ENCODE results near the gene CNTN4. TPM values are rescaled to one million over a fixed set of nuclear protein-coding genes. Genes with fewer than 3 reads are reported as not detected.

The CNTN4 gene
- total RNA-seq, 1 donor = 0.09 TPM

DNA sequence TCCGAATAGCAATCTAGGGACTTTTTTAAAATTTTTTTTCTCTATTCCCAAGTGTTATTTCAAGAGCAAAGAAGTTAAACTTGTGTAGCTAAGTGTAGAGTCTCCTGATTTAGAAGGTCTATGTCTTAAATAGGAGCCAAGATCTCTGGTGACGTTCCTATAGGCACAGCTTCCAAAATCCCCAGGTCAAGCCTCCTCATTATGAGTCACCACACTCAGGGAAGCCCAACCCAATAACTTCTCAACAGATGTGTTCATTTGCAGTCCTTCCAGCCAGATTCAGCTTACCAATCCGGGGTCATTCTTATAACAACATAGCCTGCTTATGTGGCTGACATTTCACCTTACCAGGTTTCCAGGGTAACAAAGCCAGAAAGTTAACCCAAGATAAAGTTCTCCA is 741.2 kb downstream of the CNTN4 start:
- TF ChIP-seq, protein P1, sequence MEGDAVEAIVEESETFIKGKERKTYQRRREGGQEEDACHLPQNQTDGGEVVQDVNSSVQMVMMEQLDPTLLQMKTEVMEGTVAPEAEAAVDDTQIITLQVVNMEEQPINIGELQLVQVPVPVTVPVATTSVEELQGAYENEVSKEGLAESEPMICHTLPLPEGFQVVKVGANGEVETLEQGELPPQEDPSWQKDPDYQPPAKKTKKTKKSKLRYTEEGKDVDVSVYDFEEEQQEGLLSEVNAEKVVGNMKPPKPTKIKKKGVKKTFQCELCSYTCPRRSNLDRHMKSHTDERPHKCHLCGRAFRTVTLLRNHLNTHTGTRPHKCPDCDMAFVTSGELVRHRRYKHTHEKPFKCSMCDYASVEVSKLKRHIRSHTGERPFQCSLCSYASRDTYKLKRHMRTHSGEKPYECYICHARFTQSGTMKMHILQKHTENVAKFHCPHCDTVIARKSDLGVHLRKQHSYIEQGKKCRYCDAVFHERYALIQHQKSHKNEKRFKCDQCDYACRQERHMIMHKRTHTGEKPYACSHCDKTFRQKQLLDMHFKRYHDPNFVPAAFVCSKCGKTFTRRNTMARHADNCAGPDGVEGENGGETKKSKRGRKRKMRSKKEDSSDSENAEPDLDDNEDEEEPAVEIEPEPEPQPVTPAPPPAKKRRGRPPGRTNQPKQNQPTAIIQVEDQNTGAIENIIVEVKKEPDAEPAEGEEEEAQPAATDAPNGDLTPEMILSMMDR (IDR thresholded peaks at IDR 0.05; ENCODE audit: insufficient read depth, low read length) = no peak
- DNase-seq (ENCODE audit: low read depth) = peak; percentile 65
- H3K4me3 ChIP-seq (ENCODE audit: low read depth, low read length) = no peak overlapping the region

DNA sequence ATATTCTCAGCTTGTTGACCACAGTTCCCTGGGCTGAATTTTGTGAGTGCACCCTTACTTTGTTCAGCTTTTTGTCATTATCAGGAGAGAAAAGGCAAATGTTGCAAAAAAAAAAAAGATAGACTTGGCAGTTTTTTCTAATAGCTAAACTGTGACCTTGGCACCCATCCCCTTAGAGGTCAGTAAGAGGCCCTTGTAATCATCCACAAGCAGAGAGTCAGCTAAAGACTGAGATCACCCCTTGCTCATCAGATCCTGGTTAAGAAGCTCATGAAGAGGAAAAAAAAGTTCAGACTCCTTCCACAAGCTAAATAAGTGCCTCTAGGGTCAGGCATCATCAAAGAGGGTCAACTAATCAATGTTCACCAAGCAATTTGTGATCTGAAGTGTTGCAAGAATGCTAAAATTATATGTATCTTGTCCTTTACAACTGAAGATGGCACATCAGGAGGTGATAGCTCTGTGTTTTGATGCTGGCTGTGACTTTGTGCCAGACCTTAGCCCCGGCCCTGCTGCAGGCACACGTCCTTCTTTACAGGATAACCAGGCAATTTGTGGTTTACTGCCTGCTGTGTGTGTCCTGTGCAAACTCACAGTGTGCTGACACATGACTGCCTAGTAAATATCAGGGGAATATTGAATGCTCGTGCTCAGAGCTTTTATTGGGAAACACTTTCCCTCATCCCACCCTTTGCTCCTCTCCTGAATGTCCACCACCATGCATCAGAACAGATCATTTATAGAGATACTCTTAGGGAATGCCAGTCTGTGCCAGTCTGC is 748.6 kb downstream of the CNTN4 start:
- TF ChIP-seq, protein P1 (IDR thresholded peaks at IDR 0.05; ENCODE audit: insufficient read depth, low read length) = no peak
- no peak for DNase-seq (ENCODE audit: low read depth)
- H3K4me3 ChIP-seq (ENCODE audit: low read depth, low read length) = no peak overlapping the region

DNA sequence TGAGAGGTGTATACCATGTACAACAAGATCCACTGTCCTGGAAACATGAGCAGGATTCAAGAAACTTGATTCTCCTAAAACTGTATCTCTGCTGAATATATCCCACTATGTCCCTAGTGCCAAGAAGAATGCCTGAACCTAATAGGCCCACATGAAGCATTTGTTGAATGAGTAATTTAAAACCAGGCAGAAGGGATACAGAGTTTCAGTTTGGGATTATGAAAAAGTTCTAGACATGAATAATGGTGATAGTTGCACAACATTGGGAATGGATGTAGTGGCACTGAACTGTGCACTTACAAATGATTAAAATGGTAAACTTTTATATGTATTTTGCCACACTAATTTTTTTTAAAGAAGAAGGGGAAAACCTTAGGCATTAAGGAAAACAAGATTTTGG is 750.4 kb downstream of the CNTN4 start:
- TF ChIP-seq, protein P1 (IDR thresholded peaks at IDR 0.05; ENCODE audit: insufficient read depth, low read length) = no peak
- H3K4me3 ChIP-seq (ENCODE audit: low read depth, low read length) = no peak overlapping the region
- no peak for DNase-seq (ENCODE audit: low read depth)

DNA sequence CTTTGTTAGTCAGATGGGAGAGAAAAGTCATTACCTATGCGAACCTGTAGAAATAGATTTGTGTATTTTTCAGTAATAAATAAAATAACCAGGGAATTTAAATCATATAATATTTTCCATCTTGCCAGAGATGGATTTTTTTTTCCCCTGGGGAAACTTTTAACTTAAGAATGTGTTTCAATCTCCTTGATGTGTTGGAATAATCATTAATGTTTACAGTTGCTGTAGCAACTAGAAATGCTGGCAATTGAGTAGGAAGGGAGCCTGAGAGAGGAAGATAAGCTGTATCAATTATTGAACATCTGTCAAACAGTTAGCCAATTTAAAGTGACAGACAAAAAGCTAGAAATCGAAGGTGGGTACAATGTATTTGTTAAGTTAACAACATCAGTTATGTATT is 752.0 kb downstream of the CNTN4 start:
- DNase-seq (ENCODE audit: low read depth) = no peak
- TF ChIP-seq, protein P1 (IDR thresholded peaks at IDR 0.05; ENCODE audit: insufficient read depth, low read length) = no peak
- no peak overlapping the region for H3K4me3 ChIP-seq (ENCODE audit: low read depth, low read length)

DNA sequence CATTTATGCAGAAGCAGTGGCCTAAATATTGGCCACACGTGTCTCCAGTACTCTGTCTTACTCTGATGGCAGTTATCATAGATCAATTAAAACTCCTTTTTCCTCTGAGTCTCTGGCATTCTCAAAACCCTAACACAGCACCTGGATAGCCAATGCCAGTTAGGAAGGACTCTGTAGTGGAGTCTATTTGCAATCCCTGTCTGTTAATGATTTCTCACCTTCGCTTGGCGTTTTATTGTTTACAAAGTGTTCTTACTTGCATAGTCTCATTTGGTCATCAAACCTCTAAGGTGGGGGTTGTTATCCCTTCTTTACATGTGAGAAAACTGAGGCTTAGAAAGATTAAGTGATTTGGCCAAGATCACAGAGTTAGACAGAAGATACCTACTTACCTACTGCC is 752.7 kb downstream of the CNTN4 start:
- H3K4me3 ChIP-seq (ENCODE audit: low read depth, low read length) = no peak overlapping the region
- DNase-seq (ENCODE audit: low read depth) = no peak
- TF ChIP-seq, protein P1 (IDR thresholded peaks at IDR 0.05; ENCODE audit: insufficient read depth, low read length) = no peak

DNA sequence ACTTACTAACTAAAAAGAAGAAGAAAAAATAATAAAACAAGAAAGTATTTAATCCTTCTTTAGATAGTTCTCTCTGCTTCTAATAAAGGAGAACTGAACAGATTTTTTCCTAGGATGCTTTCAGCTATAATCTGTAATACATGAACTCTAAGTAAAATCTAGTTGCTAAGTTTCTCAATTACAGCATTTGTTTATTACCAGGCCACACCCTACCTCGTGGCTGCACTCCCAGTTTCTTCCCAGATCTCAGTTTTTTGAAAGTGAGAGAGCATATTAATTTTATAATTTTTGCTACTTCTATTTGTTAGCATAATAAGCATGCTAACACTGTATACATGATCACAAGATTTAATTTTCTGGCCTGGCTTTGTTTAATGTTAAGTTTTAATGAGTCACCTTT is 753.2 kb downstream of the CNTN4 start:
- TF ChIP-seq, protein P1 (IDR thresholded peaks at IDR 0.05; ENCODE audit: insufficient read depth, low read length) = no peak
- H3K4me3 ChIP-seq (ENCODE audit: low read depth, low read length) = no peak overlapping the region
- no peak for DNase-seq (ENCODE audit: low read depth)

DNA sequence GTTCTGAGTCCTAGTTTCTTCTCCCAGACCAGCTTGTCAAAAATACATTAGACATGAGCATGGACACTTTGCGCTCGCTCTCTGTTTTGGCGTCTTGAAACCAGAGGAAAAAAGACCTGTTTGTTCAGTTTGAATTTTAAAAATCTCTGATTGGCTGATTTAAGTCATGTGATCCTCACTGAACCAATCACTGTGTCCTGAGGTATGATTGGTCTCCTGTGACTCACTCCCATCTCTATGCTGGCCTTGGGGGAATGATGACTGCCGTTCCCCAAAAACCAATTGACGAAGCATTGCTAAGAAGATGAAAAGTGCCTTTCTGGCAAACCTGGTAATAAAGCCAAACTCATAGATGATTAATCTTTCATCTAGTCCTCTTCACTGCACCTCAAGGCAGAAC is 755.0 kb downstream of the CNTN4 start:
- no peak for DNase-seq (ENCODE audit: low read depth)
- TF ChIP-seq, protein P1 (IDR thresholded peaks at IDR 0.05; ENCODE audit: insufficient read depth, low read length) = no peak
- no peak overlapping the region for H3K4me3 ChIP-seq (ENCODE audit: low read depth, low read length)

Data from fibroblast of the aortic adventitia (primary cell).